GM19438 (cell line): ENCODE results near the gene CX3CR1.
A peak's percentile ranks its signal among the peaks of the same experiment; 100 is the strongest.
"Not testable (repeated sequence)": the region's sequence is repeated elsewhere in the genome, so short reads cannot be mapped to it uniquely, and the experiment has no call there.

Source experiments
- ATAC-seq: cut with Tn5 transposase; IDR thresholded peaks from one replicate; pipeline ENCODE4 v1.9.1; 2021; ENCODE audit warnings: low read depth; ENCODE audit not compliant: unreplicated experiment

The CX3CR1 gene, protein sequence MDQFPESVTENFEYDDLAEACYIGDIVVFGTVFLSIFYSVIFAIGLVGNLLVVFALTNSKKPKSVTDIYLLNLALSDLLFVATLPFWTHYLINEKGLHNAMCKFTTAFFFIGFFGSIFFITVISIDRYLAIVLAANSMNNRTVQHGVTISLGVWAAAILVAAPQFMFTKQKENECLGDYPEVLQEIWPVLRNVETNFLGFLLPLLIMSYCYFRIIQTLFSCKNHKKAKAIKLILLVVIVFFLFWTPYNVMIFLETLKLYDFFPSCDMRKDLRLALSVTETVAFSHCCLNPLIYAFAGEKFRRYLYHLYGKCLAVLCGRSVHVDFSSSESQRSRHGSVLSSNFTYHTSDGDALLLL

DNA sequence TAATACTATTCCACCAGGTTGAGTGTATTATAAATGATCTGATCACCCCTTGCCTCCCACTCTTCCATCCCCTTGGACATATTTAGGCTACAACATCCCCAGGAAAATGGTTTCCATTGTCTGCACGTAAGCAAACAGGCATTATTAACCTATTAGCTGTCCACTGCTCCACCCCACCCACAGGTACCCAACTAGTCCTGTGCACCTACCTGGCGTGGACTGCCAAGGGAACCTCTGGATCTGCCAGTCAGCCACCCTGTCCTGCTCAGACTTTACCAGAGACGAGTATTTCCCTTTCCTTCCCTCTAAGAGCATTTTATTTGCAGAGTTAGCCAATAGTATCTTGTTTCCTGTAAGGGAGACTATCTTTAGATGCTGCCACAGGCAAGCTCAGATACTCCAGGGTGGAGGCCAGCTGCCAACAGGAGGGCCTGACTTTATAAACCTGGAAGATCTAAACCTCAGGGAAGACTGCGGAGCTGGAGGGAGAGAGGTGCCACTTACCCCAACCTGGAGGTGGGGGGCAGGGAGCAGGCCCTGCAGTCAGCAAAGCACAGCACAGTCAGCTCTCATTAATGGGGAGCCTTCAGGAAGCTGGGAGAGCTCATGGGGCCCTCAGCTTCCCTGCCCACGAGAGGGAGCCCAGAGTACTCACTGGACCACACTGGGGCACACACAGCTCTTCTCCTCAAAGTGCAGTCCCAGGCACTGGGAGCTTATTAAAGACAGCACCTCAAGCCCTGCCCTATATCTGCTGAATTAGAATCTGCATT lies at the start of gene CX3CR1:
CX3CR1 (minus strand) TSS at position 292 of the 773 bp plus-strand sequence. CDS start 13,527 bp downstream, outside the sequence.
- no peak for ATAC-seq

DNA sequence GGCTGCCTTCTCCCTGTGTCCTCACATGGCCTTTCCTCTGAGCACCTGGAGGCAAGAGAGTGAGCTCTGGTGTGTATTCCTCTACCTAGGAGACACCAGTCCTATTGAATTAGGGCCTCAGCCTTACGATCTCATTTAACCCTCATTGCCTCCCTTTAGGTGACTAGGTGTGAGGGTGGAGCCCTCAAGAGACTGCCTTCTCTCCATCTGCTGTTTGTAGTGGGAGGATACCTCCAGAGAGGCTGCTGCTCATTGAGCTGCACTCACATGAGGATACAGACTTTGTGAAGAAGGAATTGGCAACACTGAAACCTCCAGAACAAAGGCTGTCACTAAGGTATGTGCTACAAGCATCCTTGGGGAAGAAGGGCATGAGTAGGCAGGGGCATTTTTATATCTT lies 49.7 kb upstream of the CX3CR1 start, which contains the start of gene CCR8:
CCR8 (plus strand) TSS at position 217 of the 400 bp plus-strand sequence. CDS start 2,623 bp downstream, outside the sequence.
- no peak for ATAC-seq

DNA sequence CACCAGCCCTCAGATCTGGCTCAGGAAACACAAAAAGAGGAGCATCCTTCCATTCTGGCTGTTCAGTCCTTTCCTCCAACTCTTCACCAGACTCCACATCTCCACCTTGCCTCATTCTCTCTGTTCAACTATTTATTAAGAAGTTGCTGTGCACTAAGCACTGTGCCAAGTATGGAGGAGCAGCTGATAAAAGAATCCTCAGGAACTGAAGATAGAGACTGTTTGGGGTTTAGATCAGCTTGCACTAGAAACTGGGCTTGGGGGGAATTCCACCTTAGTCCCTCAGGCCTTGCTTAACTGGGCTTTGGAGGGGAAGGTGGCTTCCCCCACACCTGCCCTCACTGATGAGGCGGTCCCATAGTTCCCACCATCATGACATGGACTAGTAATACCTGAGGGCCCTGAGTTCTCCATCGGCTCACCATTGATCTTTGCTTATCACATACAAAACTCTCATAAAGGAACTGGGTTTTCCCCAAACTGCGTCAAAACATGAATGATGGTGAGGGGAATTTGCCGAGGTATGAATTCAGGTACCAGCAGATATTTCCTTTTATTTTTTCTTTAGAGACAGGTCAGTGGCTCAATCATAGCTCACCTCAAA lies 48.0 kb upstream of the CX3CR1 start:
- peak; percentile 65 for ATAC-seq

GRCh38 chr3:39327053-39327745 lies 47.4 kb upstream of the CX3CR1 start:
- ATAC-seq: peak; percentile 19

DNA sequence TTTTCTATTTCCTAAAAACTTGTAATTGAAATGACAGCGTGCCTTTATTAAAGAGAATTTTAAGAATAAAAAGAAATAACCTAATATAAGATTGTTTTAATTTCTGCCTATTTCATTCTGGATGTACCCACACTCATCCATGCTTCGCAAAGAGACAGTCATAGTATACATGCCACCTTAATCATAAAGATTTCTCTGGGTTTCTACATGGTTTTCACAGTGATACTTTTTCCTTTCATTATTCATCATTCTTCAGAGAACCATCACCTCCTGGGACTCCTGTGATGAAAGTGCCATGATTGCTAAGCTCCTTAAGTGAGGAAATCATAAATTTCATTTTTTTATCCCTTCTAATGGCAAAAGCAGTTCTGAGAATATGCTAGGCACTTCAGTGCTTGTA lies 45.4 kb upstream of the CX3CR1 start:
- no peak for ATAC-seq

- ATAC-seq: no peak
Observed at GRCh38 chr3:39323494-39323893, 43.7 kb upstream of the CX3CR1 start.

GRCh38 chr3:39322936-39323335 lies 43.1 kb upstream of the CX3CR1 start:
- ATAC-seq: no peak

DNA sequence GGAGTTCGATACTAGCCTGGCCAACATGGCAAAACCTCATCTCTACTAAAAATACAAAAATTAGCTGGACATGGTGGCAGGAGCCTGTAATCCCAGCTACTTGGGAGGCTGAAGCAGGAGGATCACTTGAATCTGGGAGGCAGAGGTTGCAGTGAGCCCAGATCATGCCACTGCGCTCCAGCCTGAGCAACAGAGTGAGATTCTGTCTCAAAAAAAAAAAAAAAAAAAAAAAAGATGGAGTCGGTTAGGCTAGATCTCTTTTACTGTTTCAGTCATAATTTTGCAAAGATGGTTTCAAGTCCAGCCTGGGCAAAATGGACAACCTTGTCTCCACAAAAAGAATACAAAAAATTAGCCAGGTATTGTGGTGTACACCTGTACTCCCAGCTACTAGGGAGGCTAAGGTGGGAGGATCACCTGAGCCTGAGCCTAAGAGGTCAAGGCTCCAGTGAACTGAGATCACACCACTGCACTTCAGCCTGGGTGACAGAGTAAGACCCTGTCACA lies 42.4 kb upstream of the CX3CR1 start:
- ATAC-seq: not testable (repeated sequence)

DNA sequence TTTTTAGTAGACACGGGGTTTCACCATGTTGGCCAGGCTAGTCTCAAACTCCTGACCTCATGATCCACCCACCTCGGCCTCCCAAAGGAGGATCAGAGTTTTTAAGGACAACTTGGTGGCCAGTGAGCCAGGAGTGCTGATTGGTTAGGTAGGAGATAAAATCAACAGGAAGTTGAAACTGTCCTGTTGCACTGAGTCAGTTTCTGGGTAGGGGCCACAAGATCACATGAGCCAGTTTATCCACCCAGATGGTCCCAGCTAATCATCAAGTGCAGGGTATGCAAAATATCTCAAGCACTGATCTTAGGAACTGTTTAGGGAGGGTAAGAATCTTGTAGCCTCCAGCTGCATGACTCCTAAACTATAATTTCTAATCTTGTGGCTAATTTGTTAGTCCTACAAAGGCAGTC lies 41.7 kb upstream of the CX3CR1 start:
- not testable (repeated sequence) for ATAC-seq

- no peak for ATAC-seq
Observed at GRCh38 chr3:39319249-39319648, 39.4 kb upstream of the CX3CR1 start.

DNA sequence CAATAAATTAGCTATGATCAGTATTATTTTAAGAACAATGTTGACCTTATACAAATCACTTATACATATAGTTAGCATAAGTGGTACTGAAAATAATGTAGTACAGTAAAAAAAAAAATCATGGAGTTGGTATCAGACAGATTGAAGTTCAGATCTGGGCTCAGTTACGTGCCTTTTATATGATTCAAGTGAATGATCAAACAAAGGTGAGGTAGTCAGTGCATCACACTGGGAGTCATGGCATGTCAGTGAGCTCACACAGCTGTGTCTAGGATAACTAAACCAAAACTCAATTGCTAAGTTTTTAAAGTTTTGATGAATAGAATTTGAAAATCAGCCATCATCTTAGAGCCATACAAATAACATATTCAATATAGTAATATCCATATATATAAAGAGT lies 38.5 kb upstream of the CX3CR1 start:
- ATAC-seq: no peak

- ATAC-seq: no peak
Observed at GRCh38 chr3:39317571-39318169, 37.8 kb upstream of the CX3CR1 start.

DNA sequence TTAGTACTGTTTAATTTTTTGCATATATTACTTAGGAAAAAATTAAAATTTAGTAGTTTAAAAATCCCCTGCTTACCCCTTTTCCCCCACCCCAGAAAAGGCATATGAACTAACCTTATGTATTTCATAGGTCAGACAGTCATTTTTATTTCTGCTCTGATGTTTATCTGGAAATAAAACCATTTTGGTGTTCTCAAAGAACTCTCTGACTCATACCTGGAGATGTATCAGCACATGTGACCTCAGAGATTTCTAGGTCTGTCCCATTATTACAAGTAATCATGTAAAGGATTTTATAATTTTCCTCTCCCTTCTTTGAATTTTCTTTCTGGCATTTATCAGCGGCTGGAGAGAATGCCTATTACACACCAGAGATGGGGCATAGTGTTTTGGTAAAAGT lies 35.6 kb upstream of the CX3CR1 start:
- ATAC-seq: no peak

DNA sequence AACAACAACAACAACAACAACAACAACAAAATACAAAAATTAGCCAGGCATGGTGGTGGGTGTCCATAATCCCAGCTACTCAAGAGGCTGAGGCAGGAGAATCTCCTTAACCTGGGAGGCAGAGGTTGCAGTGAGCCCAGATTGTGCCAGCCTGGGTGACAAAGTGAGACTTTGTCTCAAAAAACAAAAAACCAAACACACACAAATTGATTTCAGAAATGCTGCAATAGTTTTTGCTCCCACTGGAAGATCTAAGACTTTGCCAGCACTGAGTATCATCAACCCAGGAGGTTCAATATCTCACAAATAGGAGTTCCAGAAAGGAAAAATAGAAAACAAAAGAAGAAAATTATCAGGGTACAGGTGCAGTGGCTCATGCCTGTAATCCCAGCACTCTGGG lies 33.5 kb upstream of the CX3CR1 start:
- ATAC-seq: no peak

DNA sequence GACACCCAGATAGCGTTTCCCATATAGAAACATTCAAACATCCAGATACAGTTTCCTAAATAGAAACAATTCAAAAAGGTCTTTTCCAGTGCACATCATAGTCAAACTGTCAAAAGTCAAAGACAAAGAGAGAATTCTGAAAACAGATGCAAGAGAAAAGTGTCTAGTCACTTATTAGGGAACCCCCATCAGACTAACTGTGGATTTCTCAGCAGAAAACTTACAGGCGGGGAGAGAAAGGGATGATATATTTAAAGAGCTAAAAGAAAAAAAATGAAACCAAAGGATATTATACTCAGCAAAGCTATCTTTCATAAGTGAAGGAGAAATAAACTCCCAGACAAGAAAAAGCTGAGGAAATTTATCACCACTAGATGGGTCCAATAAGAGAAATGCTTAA lies 22.3 kb upstream of the CX3CR1 start:
- no peak for ATAC-seq

DNA sequence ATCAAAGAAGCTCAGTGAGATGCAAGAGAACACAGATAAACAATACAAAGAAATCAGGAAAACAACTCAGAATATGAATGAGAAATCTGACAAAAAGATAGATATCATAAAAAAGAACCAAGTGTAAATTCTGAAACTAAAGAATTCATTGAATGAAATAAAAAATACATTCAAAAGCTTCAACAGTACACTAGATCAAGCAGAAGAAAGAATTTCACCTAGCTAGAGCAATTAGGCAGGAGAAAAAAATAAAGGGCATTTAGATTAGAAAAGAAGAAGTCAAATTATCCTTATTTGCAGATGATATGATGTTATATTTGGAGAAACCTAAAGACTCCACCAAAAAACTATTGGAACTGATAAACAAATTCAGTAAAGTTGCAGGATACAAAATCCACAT lies 19.4 kb upstream of the CX3CR1 start:
- ATAC-seq: no peak

DNA sequence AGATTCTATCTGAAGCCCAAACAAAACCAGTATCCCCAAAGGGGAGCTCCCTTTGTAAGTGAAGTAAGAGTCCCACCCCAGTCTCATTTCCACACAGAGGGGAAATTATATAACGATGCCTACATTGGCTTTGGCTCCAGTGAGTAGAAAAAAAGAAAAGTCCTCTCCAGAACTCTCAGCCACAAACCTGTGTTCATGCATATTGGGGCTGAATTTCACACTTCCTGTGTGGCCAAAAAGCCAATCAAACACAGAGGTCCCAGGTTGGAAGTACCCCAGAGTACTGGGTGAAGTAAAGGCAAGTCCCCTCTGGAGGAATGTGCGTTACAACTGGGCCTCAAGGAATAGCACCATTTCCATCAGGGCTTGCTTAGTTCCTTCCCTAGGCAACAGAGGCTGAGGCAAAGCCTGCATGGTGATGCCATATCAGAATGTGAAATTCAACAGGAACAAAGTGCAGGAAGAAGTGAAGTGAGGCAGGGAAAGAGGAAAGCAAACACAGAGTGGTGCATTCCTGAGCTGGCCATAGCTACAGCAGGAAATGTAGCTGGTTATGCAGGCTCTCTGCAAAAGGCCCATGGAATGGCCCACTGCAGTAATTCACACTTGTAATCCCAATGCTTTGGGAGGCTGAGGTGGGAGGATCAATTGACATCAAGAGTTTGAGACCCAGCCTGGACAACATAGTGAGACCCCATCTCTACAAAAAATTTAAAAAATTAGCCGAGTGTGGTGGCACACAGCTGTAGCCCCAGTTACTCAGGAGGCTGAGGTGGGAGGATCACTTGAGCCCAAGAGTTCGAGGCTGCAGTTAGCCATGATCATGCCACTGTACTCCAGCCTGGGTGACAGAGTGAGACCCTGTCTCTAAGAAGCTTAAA lies 16.6 kb upstream of the CX3CR1 start:
- ATAC-seq: no peak

DNA sequence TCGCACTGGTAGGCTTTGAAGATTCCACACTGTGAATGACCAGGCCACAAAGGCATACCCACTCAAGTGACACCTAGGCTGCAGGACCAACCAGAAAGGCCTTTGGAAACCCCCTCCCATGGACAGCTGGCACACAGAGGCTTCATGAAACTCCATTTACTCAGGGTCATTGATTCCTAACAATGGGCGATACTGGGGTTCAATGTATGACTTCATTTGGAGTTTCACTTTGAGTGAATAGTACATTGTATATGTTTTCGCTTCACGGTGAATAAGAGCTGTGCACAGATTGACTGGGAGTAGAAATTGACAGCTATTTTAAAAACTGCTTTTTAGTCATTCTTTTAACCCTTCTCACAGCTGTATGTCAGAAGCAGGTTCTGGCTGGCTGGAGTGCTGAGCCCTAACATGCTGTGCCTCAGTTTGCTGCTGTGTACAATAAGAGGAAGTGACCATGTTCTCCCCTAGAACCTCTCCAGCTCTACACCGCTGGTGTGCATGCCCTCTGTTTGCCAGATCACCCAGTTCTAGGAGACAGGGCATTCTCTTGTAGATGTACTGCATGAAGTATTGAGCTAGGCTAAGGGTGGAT lies 15.4 kb upstream of the CX3CR1 start:
- peak; percentile 85 for ATAC-seq
